ENCODE results near the gene FNDC3B. TPM values are rescaled to one million over a fixed set of nuclear protein-coding genes. Genes with fewer than 3 reads are reported as not detected.

The FNDC3B gene
- total RNA-seq, 1 donor from 2014 or later = 160 TPM

DNA sequence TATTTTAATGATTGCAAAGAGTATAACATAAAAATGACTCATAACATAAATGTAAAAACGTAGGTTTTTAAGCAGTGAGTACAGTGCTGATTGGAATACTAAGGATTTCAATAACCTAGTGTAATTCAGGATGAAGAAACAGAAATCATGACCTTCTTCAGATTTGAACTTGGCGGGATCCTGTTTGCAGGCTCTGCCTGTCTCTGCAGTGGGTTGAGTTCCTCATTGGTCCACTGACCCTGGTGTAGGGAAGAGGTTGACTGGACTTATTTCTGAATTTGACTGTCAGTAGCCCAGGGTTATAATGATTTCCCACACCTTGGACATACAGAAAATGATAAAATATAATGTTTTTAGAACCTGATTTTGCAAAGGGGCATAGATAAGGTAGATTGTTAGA lies 171.7 kb downstream of the FNDC3B start:
- TF ChIP-seq, protein P1, sequence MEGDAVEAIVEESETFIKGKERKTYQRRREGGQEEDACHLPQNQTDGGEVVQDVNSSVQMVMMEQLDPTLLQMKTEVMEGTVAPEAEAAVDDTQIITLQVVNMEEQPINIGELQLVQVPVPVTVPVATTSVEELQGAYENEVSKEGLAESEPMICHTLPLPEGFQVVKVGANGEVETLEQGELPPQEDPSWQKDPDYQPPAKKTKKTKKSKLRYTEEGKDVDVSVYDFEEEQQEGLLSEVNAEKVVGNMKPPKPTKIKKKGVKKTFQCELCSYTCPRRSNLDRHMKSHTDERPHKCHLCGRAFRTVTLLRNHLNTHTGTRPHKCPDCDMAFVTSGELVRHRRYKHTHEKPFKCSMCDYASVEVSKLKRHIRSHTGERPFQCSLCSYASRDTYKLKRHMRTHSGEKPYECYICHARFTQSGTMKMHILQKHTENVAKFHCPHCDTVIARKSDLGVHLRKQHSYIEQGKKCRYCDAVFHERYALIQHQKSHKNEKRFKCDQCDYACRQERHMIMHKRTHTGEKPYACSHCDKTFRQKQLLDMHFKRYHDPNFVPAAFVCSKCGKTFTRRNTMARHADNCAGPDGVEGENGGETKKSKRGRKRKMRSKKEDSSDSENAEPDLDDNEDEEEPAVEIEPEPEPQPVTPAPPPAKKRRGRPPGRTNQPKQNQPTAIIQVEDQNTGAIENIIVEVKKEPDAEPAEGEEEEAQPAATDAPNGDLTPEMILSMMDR (IDR thresholded peaks at IDR 0.05) = no peak

DNA sequence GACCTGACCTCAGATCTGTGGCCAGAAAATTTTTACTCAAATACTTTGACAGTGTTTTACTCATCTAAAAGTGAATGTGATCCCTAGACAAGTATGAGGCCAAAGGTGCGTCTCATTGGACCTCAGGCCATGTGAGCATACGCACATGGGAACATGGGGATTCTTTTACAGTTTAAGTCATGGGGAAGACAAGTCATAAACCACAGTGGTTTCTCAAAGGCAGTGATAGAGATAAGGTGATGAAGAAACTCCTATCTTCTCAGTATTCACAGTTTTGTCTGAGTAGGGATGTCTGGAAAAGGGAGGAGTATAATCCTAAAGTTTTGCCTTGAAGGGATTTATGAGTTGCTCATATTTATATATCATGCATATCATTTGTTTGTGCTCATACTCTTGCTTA lies 173.8 kb downstream of the FNDC3B start:
- H3K9me3 ChIP-seq = no peaks in the 10 kb centered on the region
- TF ChIP-seq, protein P1 (IDR thresholded peaks at IDR 0.05) = no peak
- no peak overlapping the region for H3K4me3 ChIP-seq
- ATAC-seq = no peak
- intact Hi-C loops (cut with DNase I) = no loop called here
- no peak overlapping the region for H3K27ac ChIP-seq
- DNase-seq = no peak
- H3K4me1 ChIP-seq = peaks cover 30% of the 10 kb centered on the region
- H3K27me3 ChIP-seq = no peaks in the 10 kb centered on the region
- H3K36me3 ChIP-seq = no peaks in the 10 kb centered on the region

More for the DNA sequence above, 171.7 kb downstream of the FNDC3B start:
- Histone ChIP-seq H3K27me3 (no peaks in the 10 kb centered on the region), H3K4me1 (peaks cover 22% of the 10 kb centered on the region), H3K36me3 (no peaks in the 10 kb centered on the region), H3K27ac (no peak overlapping the region), H3K4me3 (no peak overlapping the region), H3K9me3 (no peaks in the 10 kb centered on the region)
- DNase-seq (no peak), ATAC-seq (peak; percentile 69)
- intact Hi-C loops (cut with DNase I) = no loop called here

- Histone ChIP-seq H3K36me3 (no peaks in the 10 kb centered on the region), H3K27me3 (no peaks in the 10 kb centered on the region), H3K27ac (no peak overlapping the region), H3K9me3 (no peaks in the 10 kb centered on the region), H3K4me3 (no peak overlapping the region), H3K4me1 (peaks cover 36% of the 10 kb centered on the region)
- DNase-seq (no peak), ATAC-seq (peak; percentile 18)
- TF ChIP-seq, protein P1 (IDR thresholded peaks at IDR 0.05) = no peak
- intact Hi-C loops (cut with DNase I) = no loop called here
Measured at GRCh38 chr3:172213904-172214303, 174.5 kb downstream of the FNDC3B start.

GRCh38 chr3:172216267-172216666 lies 176.9 kb downstream of the FNDC3B start:
- H3K36me3 ChIP-seq = no peaks in the 10 kb centered on the region
- intact Hi-C loops (cut with DNase I) = no loop called here
- no peaks in the 10 kb centered on the region for H3K27me3 ChIP-seq
- no peaks in the 10 kb centered on the region for H3K9me3 ChIP-seq
- no peak overlapping the region for H3K4me3 ChIP-seq
- ATAC-seq (no peak), DNase-seq (no peak)
- H3K4me1 ChIP-seq = peaks cover 33% of the 10 kb centered on the region
- TF ChIP-seq, protein P1 (IDR thresholded peaks at IDR 0.05) = no peak
- no peak overlapping the region for H3K27ac ChIP-seq

DNA sequence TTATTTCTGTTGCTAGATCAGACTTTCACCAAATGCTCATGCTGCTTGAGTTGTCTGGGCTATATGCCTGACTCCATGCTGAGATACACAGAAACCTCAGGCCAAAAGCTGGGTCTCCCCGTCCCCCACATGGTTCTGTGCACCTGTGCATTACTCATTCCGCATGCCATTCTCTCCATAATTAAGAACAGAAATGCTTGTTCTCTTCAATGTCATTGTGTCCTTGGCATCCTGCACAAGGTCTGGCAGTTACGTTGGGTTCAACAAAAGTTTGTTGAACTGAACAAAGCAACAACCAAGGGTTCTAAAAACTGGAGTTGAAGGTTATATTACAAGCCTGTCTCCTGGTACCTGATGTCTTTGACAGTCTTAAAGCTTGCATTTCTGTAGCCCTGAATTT lies 177.5 kb downstream of the FNDC3B start:
- H3K4me1 ChIP-seq = peaks cover 33% of the 10 kb centered on the region
- no peak overlapping the region for H3K27ac ChIP-seq
- intact Hi-C loops (cut with DNase I) = no loop called here
- ATAC-seq = no peak
- no peak overlapping the region for H3K4me3 ChIP-seq
- TF ChIP-seq, protein P1 (IDR thresholded peaks at IDR 0.05) = no peak
- no peaks in the 10 kb centered on the region for H3K27me3 ChIP-seq
- H3K36me3 ChIP-seq = no peaks in the 10 kb centered on the region
- H3K9me3 ChIP-seq = no peaks in the 10 kb centered on the region
- no peak for DNase-seq

DNA sequence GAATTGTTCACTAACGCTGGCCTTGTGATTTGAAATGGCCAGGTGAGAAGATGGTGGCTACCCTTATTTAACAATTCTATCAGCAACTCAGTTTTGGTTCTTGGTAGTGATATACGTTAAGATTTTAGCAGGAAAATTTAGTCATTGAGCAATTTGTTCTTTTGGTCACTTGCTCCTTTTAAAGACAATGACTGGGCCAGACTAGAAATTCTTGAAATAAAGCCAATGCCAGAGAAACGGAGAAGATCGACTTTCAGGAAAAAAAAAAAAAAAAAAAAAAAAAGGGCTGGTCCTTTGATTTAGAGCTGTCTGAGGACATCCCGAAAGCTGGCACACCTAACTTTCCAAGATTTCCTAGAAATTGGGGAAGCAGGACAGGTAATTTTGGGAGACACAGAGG lies 178.5 kb downstream of the FNDC3B start:
- intact Hi-C loops (cut with DNase I) = no loop called here
- TF ChIP-seq, protein P1 (IDR thresholded peaks at IDR 0.05) = no peak
- Histone ChIP-seq H3K27me3 (no peaks in the 10 kb centered on the region), H3K4me1 (peaks cover 39% of the 10 kb centered on the region), H3K4me3 (no peak overlapping the region), H3K36me3 (no peaks in the 10 kb centered on the region), H3K9me3 (no peaks in the 10 kb centered on the region), H3K27ac (no peak overlapping the region)
- DNase-seq (no peak), ATAC-seq (no peak)

Measured in upper lobe of right lung (tissue), 1 donor.